Upper lobe of left lung (tissue), 4 donors: ENCODE results near the gene SARDH.

Experiments
- CTCF ChIP-seq, 6 experiments: fragments of 450-650 bp in 4 of 6; fragments of 200-600 bp in 2 of 6; sonication (generic) in 2 of 6; IDR thresholded peaks; one replicate each; pipeline ENCODE4 v1.5.1; 2016 to 2019; ENCODE audit warnings: antibody characterized with exemption in 6 of 6
- EP300 ChIP-seq, 4 donors: sonication (generic); formaldehyde crosslinking; IDR thresholded peaks; one replicate each; pipeline ENCODE4 v1.5.1; 2017; ENCODE audit warnings: antibody characterized with exemption in 4 of 4, control low read depth in 2 of 4

DNA sequence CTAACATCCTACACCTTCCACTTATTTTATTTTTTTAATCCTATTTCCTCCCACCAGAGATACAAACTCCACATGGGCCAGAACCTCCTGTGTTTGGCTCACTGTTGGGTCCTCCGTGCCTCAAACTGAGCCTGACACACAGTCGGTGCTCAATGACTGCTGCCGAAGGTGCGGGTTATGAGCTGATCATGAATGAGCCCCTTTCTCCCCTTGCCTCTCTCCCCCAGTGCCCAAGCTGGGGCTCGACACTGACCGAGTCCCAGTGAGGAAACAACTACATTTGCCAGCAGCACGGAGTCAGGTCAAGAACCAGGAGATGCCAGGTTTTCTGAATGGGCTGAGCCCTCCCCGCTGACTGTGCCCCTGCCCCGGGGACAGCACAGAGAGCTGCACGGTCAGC is 45.0 kb downstream of the SARDH start:
- no peak for TF ChIP-seq CTCF (IDR thresholded peaks at IDR 0.05)
- TF ChIP-seq EP300 (IDR thresholded peaks at IDR 0.05) = no peak
